Measurements from ENCODE around the gene CX3CR1.

DNA sequence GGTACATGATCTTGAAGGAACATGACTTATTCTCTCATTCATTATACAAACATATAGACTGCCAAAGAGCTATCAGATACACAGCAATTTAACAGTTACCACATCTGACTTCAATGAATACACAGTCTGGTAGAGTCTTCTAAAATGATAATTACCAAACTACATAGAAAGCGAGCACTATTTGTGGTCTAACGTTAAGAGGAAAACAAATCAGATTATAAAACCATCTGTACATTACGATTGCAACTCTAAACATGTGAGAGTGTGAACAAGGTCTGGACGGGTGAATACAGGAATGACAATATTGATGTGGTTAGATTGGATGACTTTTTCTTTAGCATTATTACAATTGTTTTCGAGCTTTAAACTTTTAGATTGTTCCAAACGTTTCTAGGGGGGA lies 16.3 kb downstream of the CX3CR1 start:
- TF ChIP-seq CTCF (conservative IDR thresholded peaks at IDR 0.05; ENCODE audit: low read length) (no peak), EZH2phosphoT487 (IDR thresholded peaks at IDR 0.05; ENCODE audit: borderline replicate concordance, low read depth, low read length) (no peak)
